Parathyroid adenoma (tissue), 2 donors: ENCODE measurements around the gene SPPL2A.

Source experiments
- H2AFZ ChIP-seq: fragments of 300-600 bp; sonication (generic); one replicate; pipeline ENCODE4 v1.7.0; 2017; ENCODE audit warnings: antibody characterized with exemption, mild to moderate bottlenecking
- H3K27ac ChIP-seq: fragments of 300-600 bp; sonication (generic); one replicate; pipeline ENCODE4 v1.7.0; 2017
- H3K27me3 ChIP-seq: fragments of 300-600 bp; sonication (generic); one replicate; pipeline ENCODE4 v1.7.0; 2017; ENCODE audit warnings: low read length; ENCODE audit not compliant: control insufficient read depth, insufficient read depth
- H3K36me3 ChIP-seq: fragments of 300-600 bp; sonication (generic); one replicate; pipeline ENCODE4 v1.7.0; 2017; ENCODE audit warnings: low read length; ENCODE audit not compliant: control insufficient read depth, insufficient read depth
- H3K4me1 ChIP-seq: fragments of 300-600 bp; sonication (generic); one replicate; pipeline ENCODE4 v1.7.0; 2017; ENCODE audit warnings: control low read depth
- H3K4me2 ChIP-seq: fragments of 300-600 bp; sonication (generic); one replicate; pipeline ENCODE4 v1.7.0; 2017; ENCODE audit warnings: low read length
- H3K4me3 ChIP-seq: fragments of 300-600 bp; sonication (generic); one replicate; pipeline ENCODE4 v1.7.0; 2017; ENCODE audit warnings: low read depth, low read length
- H3K79me2 ChIP-seq: fragments of 300-600 bp; sonication (generic); one replicate; pipeline ENCODE4 v1.7.0; 2017; ENCODE audit warnings: control low read depth
- H3K9ac ChIP-seq: fragments of 300-600 bp; sonication (generic); one replicate; pipeline ENCODE4 v1.7.0; 2017; ENCODE audit warnings: mild to moderate bottlenecking
- H3K9me3 ChIP-seq: fragments of 300-600 bp; sonication (generic); one replicate; pipeline ENCODE4 v1.7.0; 2017; ENCODE audit warnings: low read length; ENCODE audit not compliant: control insufficient read depth
- TF ChIP-seq, protein P1 (sequence below): fragments of 300-600 bp; sonication (generic); IDR thresholded peaks from one replicate; pipeline ENCODE4 v1.7.0; 2017; ENCODE audit warnings: antibody characterized with exemption, mild to moderate bottlenecking
- donor health status: primary hyperparathyroidism.

The SPPL2A gene

DNA sequence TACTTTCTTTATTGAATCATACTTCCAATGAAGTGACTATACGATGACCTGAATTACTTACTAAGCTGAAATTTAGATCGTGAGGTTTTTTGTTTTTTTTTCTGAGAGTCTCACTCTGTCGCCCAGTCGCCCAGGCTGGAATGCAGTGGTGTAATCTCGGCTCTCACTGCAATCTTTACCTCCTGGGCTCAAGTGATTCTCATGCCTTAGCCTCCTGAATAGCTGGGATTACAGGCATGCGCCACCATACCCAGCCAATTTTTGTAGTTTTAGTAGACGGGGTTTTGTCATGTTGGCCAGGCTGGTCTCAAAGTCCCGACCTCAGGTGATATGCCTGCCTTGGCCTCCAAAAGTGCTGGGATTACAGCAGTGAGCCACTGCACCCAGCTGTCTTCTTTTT is 28.7 kb downstream of the SPPL2A start:
- H2AFZ ChIP-seq: no peak overlapping the region
- H3K4me2 ChIP-seq: no peak overlapping the region
- H3K4me3 ChIP-seq: no peak overlapping the region
- H3K79me2 ChIP-seq: no peaks in the 10 kb centered on the region
- H3K4me1 ChIP-seq: no peaks in the 10 kb centered on the region
- no peak overlapping the region for H3K9ac ChIP-seq
- H3K36me3 ChIP-seq: no peaks in the 10 kb centered on the region
- no peak overlapping the region for H3K27ac ChIP-seq
- TF ChIP-seq, protein P1, sequence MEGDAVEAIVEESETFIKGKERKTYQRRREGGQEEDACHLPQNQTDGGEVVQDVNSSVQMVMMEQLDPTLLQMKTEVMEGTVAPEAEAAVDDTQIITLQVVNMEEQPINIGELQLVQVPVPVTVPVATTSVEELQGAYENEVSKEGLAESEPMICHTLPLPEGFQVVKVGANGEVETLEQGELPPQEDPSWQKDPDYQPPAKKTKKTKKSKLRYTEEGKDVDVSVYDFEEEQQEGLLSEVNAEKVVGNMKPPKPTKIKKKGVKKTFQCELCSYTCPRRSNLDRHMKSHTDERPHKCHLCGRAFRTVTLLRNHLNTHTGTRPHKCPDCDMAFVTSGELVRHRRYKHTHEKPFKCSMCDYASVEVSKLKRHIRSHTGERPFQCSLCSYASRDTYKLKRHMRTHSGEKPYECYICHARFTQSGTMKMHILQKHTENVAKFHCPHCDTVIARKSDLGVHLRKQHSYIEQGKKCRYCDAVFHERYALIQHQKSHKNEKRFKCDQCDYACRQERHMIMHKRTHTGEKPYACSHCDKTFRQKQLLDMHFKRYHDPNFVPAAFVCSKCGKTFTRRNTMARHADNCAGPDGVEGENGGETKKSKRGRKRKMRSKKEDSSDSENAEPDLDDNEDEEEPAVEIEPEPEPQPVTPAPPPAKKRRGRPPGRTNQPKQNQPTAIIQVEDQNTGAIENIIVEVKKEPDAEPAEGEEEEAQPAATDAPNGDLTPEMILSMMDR: no peak
- no peaks in the 10 kb centered on the region for H3K27me3 ChIP-seq
- H3K9me3 ChIP-seq: no peaks in the 10 kb centered on the region

- no peak overlapping the region for H3K27ac ChIP-seq
- no peaks in the 10 kb centered on the region for H3K27me3 ChIP-seq
- H3K79me2 ChIP-seq: no peaks in the 10 kb centered on the region
- H3K4me2 ChIP-seq: no peak overlapping the region
- H3K4me3 ChIP-seq: no peak overlapping the region
- H3K4me1 ChIP-seq: no peaks in the 10 kb centered on the region
- TF ChIP-seq, protein P1: no peak
- no peaks in the 10 kb centered on the region for H3K9me3 ChIP-seq
- H3K36me3 ChIP-seq: no peaks in the 10 kb centered on the region
- H3K9ac ChIP-seq: no peak overlapping the region
- no peak overlapping the region for H2AFZ ChIP-seq
These were observed 30.4 kb downstream of the SPPL2A start for GRCh38 chr15:50735156-50735555.

GRCh38 chr15:50726315-50726714 is 39.2 kb downstream of the SPPL2A start:
- no peaks in the 10 kb centered on the region for H3K9me3 ChIP-seq
- H3K4me3 ChIP-seq: no peak overlapping the region
- H3K79me2 ChIP-seq: no peaks in the 10 kb centered on the region
- H2AFZ ChIP-seq: no peak overlapping the region
- H3K27me3 ChIP-seq: no peaks in the 10 kb centered on the region
- no peaks in the 10 kb centered on the region for H3K36me3 ChIP-seq
- TF ChIP-seq, protein P1: no peak
- no peak overlapping the region for H3K4me2 ChIP-seq
- H3K9ac ChIP-seq: no peak overlapping the region
- no peaks in the 10 kb centered on the region for H3K4me1 ChIP-seq
- no peak overlapping the region for H3K27ac ChIP-seq

DNA sequence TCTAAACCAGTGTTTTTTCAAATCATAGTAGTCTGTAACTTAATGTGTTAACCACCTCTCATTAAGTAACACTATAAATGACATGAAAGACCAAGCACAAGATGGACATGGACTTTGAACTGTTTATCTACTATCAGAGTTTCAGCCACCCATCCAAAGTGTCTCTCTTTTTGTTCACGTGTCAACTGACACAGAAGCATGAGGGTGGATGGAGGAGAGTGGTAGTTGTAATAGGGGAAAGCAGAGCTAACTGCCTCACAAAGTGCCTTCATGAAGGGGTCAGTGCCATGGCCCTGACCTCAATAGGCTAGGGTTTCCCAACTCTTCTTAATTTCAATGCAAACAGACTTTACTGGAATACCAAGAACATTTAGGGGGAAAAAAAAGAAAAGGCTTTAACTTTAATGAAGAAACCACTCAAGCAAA is 46.8 kb downstream of the SPPL2A start:
- no peak overlapping the region for H3K4me2 ChIP-seq
- H3K9me3 ChIP-seq: no peaks in the 10 kb centered on the region
- TF ChIP-seq, protein P1: no peak
- H3K27ac ChIP-seq: no peak overlapping the region
- H3K9ac ChIP-seq: no peak overlapping the region
- no peaks in the 10 kb centered on the region for H3K79me2 ChIP-seq
- no peak overlapping the region for H2AFZ ChIP-seq
- no peaks in the 10 kb centered on the region for H3K27me3 ChIP-seq
- no peaks in the 10 kb centered on the region for H3K4me1 ChIP-seq
- no peaks in the 10 kb centered on the region for H3K36me3 ChIP-seq
- no peak overlapping the region for H3K4me3 ChIP-seq

GRCh38 chr15:50712018-50712417 is 53.5 kb downstream of the SPPL2A start:
- TF ChIP-seq, protein P1: no peak
- Histone ChIP-seq H3K27ac (no peak overlapping the region), H3K4me3 (no peak overlapping the region), H3K4me2 (no peak overlapping the region), H3K9me3 (no peaks in the 10 kb centered on the region), H3K27me3 (no peaks in the 10 kb centered on the region), H2AFZ (no peak overlapping the region), H3K9ac (no peak overlapping the region), H3K79me2 (no peaks in the 10 kb centered on the region), H3K4me1 (no peaks in the 10 kb centered on the region), H3K36me3 (no peaks in the 10 kb centered on the region)
